Measurements from ENCODE around the gene AP1M2. TPM values are rescaled to one million over a fixed set of nuclear protein-coding genes. Genes with fewer than 3 reads are reported as not detected.
"Not testable (repeated sequence)": the region's sequence is repeated elsewhere in the genome, so short reads cannot be mapped to it uniquely, and the experiment has no call there.

Gene AP1M2
- total RNA-seq, 2 donors from 2014 or later = 149 to 172 TPM

- no peak overlapping the region for H3K9ac ChIP-seq (ENCODE audit: low read depth in 2 of 2, low read length in 2 of 2)
- DNase-seq = no peak
- intact Hi-C loops (cut with DNase I) = loop anchor here (10.0 kb wide), 1 partner anchor 90 kb away; no protein-coding TSS in a partner anchor
- peaks cover 4% of the 10 kb centered on the region for H3K4me1 ChIP-seq
- no peaks in the 10 kb centered on the region for H3K27me3 ChIP-seq
- TF ChIP-seq, protein P1, sequence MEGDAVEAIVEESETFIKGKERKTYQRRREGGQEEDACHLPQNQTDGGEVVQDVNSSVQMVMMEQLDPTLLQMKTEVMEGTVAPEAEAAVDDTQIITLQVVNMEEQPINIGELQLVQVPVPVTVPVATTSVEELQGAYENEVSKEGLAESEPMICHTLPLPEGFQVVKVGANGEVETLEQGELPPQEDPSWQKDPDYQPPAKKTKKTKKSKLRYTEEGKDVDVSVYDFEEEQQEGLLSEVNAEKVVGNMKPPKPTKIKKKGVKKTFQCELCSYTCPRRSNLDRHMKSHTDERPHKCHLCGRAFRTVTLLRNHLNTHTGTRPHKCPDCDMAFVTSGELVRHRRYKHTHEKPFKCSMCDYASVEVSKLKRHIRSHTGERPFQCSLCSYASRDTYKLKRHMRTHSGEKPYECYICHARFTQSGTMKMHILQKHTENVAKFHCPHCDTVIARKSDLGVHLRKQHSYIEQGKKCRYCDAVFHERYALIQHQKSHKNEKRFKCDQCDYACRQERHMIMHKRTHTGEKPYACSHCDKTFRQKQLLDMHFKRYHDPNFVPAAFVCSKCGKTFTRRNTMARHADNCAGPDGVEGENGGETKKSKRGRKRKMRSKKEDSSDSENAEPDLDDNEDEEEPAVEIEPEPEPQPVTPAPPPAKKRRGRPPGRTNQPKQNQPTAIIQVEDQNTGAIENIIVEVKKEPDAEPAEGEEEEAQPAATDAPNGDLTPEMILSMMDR (IDR thresholded peaks at IDR 0.05) = no peak
- H3K36me3 ChIP-seq = no peaks in the 10 kb centered on the region
- H3K4me3 ChIP-seq = no peak overlapping the region
- H3K9me3 ChIP-seq = no peaks in the 10 kb centered on the region
- no peak overlapping the region for H3K27ac ChIP-seq
Observed at GRCh38 chr19:10574462-10574861, 12.7 kb downstream of the AP1M2 start.

- not testable (repeated sequence) for H3K4me1 ChIP-seq; H3K4me3 ChIP-seq; H3K27me3 ChIP-seq; DNase-seq; H3K9me3 ChIP-seq; H3K27ac ChIP-seq; H3K36me3 ChIP-seq; H3K9ac ChIP-seq (ENCODE audit: low read depth in 2 of 2, low read length in 2 of 2)
- intact Hi-C loops (cut with DNase I) = loop anchor here (2.0 to 10.0 kb wide), 2 partner anchors 33 to 89 kb away; no protein-coding TSS in a partner anchor
Observed at GRCh38 chr19:10573793-10574192, 13.3 kb downstream of the AP1M2 start.

GRCh38 chr19:10568826-10569651, 18.1 kb downstream of the AP1M2 start, which contains the start of gene CDKN2D:
TSS of gene CDKN2D (minus strand) at chr19:10568979. CDS start at chr19:10568653, 326 bp downstream.
- Histone ChIP-seq H3K9ac (ENCODE audit: low read depth in 2 of 2, low read length in 2 of 2) (peak within 1 kb of the TSS; percentile 64 to 74), H3K27me3 (no peaks in the 10 kb centered on the region), H3K4me3 (peak within 1 kb of the TSS; percentile 70), H3K27ac (peak within 1 kb of the TSS; percentile 84), H3K36me3 (no peaks in the 10 kb centered on the region), H3K9me3 (no peaks in the 10 kb centered on the region), H3K4me1 (peaks cover 14% of the 10 kb centered on the region)
- TF ChIP-seq, protein P1 (IDR thresholded peaks at IDR 0.05) = peak; percentile 31
- DNase-seq = peak; percentile 100
- intact Hi-C loops (cut with DNase I) = no loop called here

GRCh38 chr19:10568062-10568825, 18.9 kb downstream of the AP1M2 start:
- peak overlapping the region; percentile 64 to 74 for H3K9ac ChIP-seq (ENCODE audit: low read depth in 2 of 2, low read length in 2 of 2)
- peak overlapping the region; percentile 70 for H3K4me3 ChIP-seq
- no peaks in the 10 kb centered on the region for H3K9me3 ChIP-seq
- no peaks in the 10 kb centered on the region for H3K27me3 ChIP-seq
- intact Hi-C loops (cut with DNase I) = no loop called here
- peak; percentile 62 for DNase-seq
- TF ChIP-seq, protein P1 (IDR thresholded peaks at IDR 0.05) = no peak
- H3K36me3 ChIP-seq = no peaks in the 10 kb centered on the region
- H3K4me1 ChIP-seq = peaks cover 14% of the 10 kb centered on the region
- H3K27ac ChIP-seq = peak overlapping the region; percentile 84

DNA sequence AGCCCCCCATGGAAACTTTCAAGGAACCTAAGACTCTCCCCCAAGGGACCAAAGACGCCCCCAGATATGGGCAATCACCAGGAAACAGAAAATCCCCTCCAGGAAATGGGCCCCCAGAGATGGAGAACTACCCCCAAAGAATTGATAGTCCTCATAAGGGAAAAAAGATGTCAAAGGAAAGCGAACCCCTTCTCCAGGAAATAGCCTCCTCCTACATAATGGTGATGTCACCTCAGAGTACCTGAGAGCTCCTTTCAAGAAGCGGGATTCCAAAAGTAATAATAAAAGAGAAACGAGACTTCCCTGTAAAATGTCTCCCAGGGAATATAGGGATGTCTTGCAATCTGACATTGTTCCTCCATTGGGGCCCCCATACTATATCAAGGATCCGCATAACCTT, 19.5 kb downstream of the AP1M2 start:
- no peak for DNase-seq
- TF ChIP-seq, protein P1 (IDR thresholded peaks at IDR 0.05) = no peak
- peaks cover 14% of the 10 kb centered on the region for H3K4me1 ChIP-seq
- H3K27ac ChIP-seq = peak overlapping the region; percentile 84
- H3K9ac ChIP-seq (ENCODE audit: low read depth in 2 of 2, low read length in 2 of 2) = peak overlapping the region; percentile 64 to 74
- no peaks in the 10 kb centered on the region for H3K9me3 ChIP-seq
- peak overlapping the region; percentile 70 for H3K4me3 ChIP-seq
- intact Hi-C loops (cut with DNase I) = no loop called here
- no peaks in the 10 kb centered on the region for H3K36me3 ChIP-seq
- H3K27me3 ChIP-seq = no peaks in the 10 kb centered on the region
